BLaER1 treated with 17β-estradiol and CSF1 and Interleukin-3, amounts not matched to agents 10 nM and 100 nM (cell line): ENCODE data around the gene ZSCAN22.
A peak's percentile ranks its signal among the peaks of the same experiment; 100 is the strongest.

ENCODE experiments used
- H3K27ac ChIP-seq, 11 experiments: shearing (Covaris generic); formaldehyde crosslinking; 2 replicates each; pipeline ENCODE4 v1.8.1; 2022
- H3K27me3 ChIP-seq, 11 experiments: shearing (Covaris generic); formaldehyde crosslinking; 2 replicates each; pipeline ENCODE4 v1.8.1; 2022
- H3K36me3 ChIP-seq, 11 experiments: shearing (Covaris generic); formaldehyde crosslinking; 2 replicates each; pipeline ENCODE4 v1.8.1; 2022
- H3K4me1 ChIP-seq, 10 experiments: shearing (Covaris generic); formaldehyde crosslinking; 2 replicates each; pipeline ENCODE4 v1.8.1; 2022
- H3K4me2 ChIP-seq, 11 experiments: shearing (Covaris generic); formaldehyde crosslinking; 2 replicates each; pipeline ENCODE4 v1.8.1; 2022
- H3K4me3 ChIP-seq, 10 experiments: shearing (Covaris generic); formaldehyde crosslinking; 2 replicates each; pipeline ENCODE4 v1.8.1; 2022
- H3K9ac ChIP-seq, 11 experiments: shearing (Covaris generic); formaldehyde crosslinking; 2 replicates each; pipeline ENCODE4 v1.8.1; 2022
- H3K9me3 ChIP-seq, 11 experiments: shearing (Covaris generic); formaldehyde crosslinking; replicated peaks in 1 of 11; 2 replicates each; pipeline ENCODE4 v1.8.1; 2022
- H4K20me1 ChIP-seq, 11 experiments: shearing (Covaris generic); formaldehyde crosslinking; 2 replicates each; pipeline ENCODE4 v1.8.1; 2022
- Cebpa-rat ChIP-seq, 11 experiments: shearing (Covaris generic); IDR thresholded peaks; 2 replicates each; pipeline ENCODE4 v1.8.1; 2022

Gene ZSCAN22

DNA sequence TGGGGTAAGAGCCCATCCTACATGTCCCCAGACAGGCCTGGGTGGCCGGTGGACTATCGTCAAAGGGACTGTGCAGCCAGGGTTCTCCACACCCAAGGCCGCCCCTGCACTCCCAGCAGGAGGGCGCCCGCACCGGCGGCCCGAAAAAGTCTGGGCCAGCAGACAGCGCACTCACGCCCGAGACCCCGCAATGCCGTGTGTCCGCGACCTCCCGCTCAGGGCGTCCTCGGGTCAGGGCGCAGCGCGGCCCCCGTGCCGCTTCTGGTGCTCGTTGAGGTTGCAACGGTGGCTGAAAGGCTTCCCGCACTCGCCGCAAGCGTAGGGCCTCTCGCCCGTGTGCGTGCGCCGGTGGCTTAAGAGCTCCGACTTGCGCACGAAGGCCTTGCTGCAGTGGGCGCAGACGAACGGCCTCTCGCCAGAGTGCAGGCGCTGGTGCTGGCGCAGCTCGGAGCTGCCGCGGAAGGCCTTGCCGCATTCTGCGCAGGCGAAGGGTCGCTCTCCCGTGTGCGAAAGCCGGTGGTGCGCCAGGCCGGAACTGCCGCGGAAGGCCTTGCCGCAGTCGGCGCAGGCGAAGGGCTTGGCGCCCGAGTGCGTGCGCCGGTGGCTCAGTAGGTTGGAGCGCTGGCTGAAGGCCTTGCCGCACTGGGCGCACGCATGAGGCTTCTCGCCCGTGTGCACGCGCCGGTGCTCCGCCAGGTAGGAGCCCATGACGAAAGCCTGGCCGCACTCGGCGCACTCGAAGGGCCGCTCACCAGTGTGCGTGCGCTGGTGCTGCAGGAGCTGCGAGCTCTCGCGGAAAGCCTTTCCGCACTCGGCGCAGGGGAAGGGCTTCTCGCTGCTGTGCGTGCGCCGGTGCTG, 29.3 kb downstream of the ZSCAN22 start:
- Histone ChIP-seq H3K9me3 (no peaks in the 10 kb centered on the region), H4K20me1 (peaks cover 8 to 70% (median 59%) of the 10 kb centered on the region in 11 experiments), H3K4me3 (peak overlapping the region; percentile 31 to 64 (median 46); a peak in 19 of 20 replicates), H3K4me2 (peak overlapping the region; percentile 80 to 98 (median 94)), H3K36me3 (peaks cover 0 to 36% (median 23%) of the 10 kb centered on the region in 11 experiments; a peak in 17 of 22 replicates), H3K4me1 (peaks cover 20 to 65% (median 47%) of the 10 kb centered on the region in 10 experiments), H3K27me3 (peaks cover 31 to 39% (median 35%) of the 10 kb centered on the region in 11 experiments), H3K27ac (no peak overlapping the region; a peak in 1 of 22 replicates), H3K9ac (peak overlapping the region in 10 of 11 experiments; percentile 15 to 57 (median 44); a peak in 18 of 22 replicates)
- no peak for TF ChIP-seq Cebpa-rat (IDR thresholded peaks at IDR 0.05)

- peaks cover 31 to 39% (median 35%) of the 10 kb centered on the region in 11 experiments for H3K27me3 ChIP-seq
- H3K36me3 ChIP-seq = peaks cover 0 to 28% (median 15%) of the 10 kb centered on the region in 11 experiments; a peak in 17 of 22 replicates
- H4K20me1 ChIP-seq = peaks cover 3 to 62% (median 52%) of the 10 kb centered on the region in 11 experiments
- peak overlapping the region; percentile 31 to 64 (median 46); a peak in 19 of 20 replicates for H3K4me3 ChIP-seq
- peak overlapping the region in 9 of 11 experiments; percentile 20 to 57 (median 46); a peak in 17 of 22 replicates for H3K9ac ChIP-seq
- no peak for TF ChIP-seq Cebpa-rat (IDR thresholded peaks at IDR 0.05)
- no peaks in the 10 kb centered on the region for H3K9me3 ChIP-seq
- peaks cover 28 to 65% (median 49%) of the 10 kb centered on the region in 10 experiments for H3K4me1 ChIP-seq
- no peak overlapping the region; a peak in 1 of 22 replicates for H3K27ac ChIP-seq
- peak overlapping the region; percentile 80 to 98 (median 94) for H3K4me2 ChIP-seq
Measured at GRCh38 chr19:58356766-58357480, 30.1 kb downstream of the ZSCAN22 start.

DNA sequence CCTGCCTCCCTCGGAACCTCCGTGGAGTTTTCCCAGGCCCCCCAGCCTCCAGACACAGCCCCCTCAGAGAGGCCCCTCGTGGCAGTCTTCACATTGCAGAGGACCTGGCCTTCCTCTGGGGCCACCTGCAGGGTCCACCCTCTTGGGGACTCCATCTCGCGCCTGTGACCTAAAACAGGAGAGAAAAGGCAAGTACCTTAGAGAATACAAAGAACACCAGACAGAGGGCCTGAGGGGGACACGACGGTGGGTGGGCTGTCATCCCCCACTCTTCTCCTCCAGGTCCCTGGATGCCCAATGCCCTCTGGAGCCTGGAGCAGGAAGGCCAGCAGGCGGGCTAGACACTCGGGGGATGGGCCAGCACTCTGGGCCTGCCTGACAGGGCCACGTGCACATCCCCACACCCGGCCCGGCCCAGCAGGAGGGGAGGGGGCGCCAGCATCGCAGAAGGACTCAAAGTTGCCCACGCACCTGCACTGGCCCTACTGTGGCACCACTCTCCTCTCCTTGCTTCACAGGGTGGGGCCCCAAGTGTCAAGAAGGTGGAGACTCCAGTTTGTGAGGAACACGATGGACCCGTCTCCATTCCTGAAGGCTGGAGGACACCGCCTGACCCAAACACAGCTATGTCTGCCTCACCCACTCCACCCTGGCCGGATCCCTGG, 30.8 kb downstream of the ZSCAN22 start:
- H4K20me1 ChIP-seq = peaks cover 3 to 55% (median 45%) of the 10 kb centered on the region in 11 experiments
- no peaks in the 10 kb centered on the region for H3K9me3 ChIP-seq
- H3K4me3 ChIP-seq = 0 out of 20 replicates have a peak overlapping the region, but pooled peaks of 2 of the 10 experiments have one; percentile 44 to 53
- peaks cover 28 to 62% (median 48%) of the 10 kb centered on the region in 10 experiments for H3K4me1 ChIP-seq
- H3K4me2 ChIP-seq = peak overlapping the region in 10 of 11 experiments; percentile 80 to 98 (median 93); a peak in 18 of 22 replicates
- H3K36me3 ChIP-seq = peaks cover 0 to 21% (median 12%) of the 10 kb centered on the region in 11 experiments; a peak in 15 of 22 replicates
- H3K9ac ChIP-seq = peak overlapping the region in 1 of 11 experiments; percentile 42; a peak in 1 of 22 replicates
- no peak for TF ChIP-seq Cebpa-rat (IDR thresholded peaks at IDR 0.05)
- H3K27ac ChIP-seq = no peak overlapping the region
- peaks cover 31 to 39% (median 35%) of the 10 kb centered on the region in 11 experiments for H3K27me3 ChIP-seq

GRCh38 chr19:58361900-58362271, 35.1 kb downstream of the ZSCAN22 start:
- no peak for TF ChIP-seq Cebpa-rat (IDR thresholded peaks at IDR 0.05)
- H3K27me3 ChIP-seq = peaks cover 10 to 18% (median 14%) of the 10 kb centered on the region in 11 experiments
- peaks cover 38 to 81% (median 71%) of the 10 kb centered on the region in 10 experiments for H3K4me1 ChIP-seq
- H3K4me3 ChIP-seq = peak overlapping the region; percentile 59 to 75 (median 68)
- no peaks in the 10 kb centered on the region for H3K9me3 ChIP-seq
- H3K36me3 ChIP-seq = peaks cover 0 to 3% (median 0%) of the 10 kb centered on the region in 11 experiments; a peak in 5 of 22 replicates
- peaks cover 0 to 13% (median 5%) of the 10 kb centered on the region in 11 experiments; a peak in 11 of 22 replicates for H4K20me1 ChIP-seq
- peak overlapping the region; percentile 79 to 93 (median 90) for H3K9ac ChIP-seq
- peak overlapping the region; percentile 84 to 95 (median 87) for H3K4me2 ChIP-seq
- peak overlapping the region; percentile 83 to 94 (median 91) for H3K27ac ChIP-seq

DNA sequence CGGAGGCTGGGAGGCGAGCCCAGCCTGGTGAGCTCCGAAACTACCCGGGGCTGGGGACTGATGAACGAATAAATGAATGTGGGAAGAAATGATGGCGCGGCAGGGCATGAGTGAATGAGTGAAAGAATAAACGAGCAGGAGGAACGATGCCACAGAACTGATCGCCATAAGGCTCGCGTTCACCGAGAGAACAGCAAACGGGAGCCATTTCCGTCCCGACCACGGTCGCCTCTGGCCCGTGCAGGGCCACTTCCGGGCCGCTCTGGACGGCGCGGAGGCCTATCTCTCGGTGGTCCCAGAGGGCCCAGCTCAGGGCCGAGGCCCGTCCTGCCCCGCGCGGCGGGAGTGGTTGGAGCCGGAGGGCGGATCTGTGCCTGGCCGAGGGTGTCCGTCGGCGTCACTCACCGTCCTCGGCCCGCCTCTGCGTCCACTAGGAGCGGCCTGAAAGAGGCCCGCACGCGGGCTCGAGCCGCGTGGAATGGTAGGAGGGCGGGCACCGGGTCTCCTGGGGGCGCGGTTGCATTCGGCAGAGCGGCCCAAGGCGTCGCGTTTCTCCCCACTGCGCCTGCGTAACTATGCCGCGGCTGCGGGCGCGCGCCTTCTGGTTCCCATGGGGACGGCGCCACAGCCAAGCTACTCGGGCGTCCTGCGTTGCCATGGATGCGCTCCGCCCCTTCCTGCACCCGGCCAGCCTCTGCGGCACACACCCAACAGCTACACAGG, 35.6 kb downstream of the ZSCAN22 start, which contains the start of gene ZNF497:
ZNF497 (minus strand) TSS at position 480 of the 723 bp plus-strand sequence. CDS start 5,116 bp downstream, outside the sequence.
- peaks cover 0 to 7% (median 0%) of the 10 kb centered on the region in 11 experiments; a peak in 6 of 22 replicates for H4K20me1 ChIP-seq
- H3K4me3 ChIP-seq = peak within 1 kb of the TSS; percentile 59 to 75 (median 68)
- peaks cover 5 to 12% (median 8%) of the 10 kb centered on the region in 11 experiments for H3K27me3 ChIP-seq
- H3K36me3 ChIP-seq = peaks cover 0 to 8% (median 5%) of the 10 kb centered on the region in 11 experiments; a peak in 14 of 22 replicates
- H3K4me1 ChIP-seq = peaks cover 33 to 77% (median 67%) of the 10 kb centered on the region in 10 experiments
- peak within 1 kb of the TSS; percentile 84 to 95 (median 87) for H3K4me2 ChIP-seq
- peak within 1 kb of the TSS; percentile 83 to 94 (median 91) for H3K27ac ChIP-seq
- no peak for TF ChIP-seq Cebpa-rat (IDR thresholded peaks at IDR 0.05)
- no peaks in the 10 kb centered on the region; a peak in 1 of 22 replicates for H3K9me3 ChIP-seq
- H3K9ac ChIP-seq = peak within 1 kb of the TSS; percentile 79 to 93 (median 90)

DNA sequence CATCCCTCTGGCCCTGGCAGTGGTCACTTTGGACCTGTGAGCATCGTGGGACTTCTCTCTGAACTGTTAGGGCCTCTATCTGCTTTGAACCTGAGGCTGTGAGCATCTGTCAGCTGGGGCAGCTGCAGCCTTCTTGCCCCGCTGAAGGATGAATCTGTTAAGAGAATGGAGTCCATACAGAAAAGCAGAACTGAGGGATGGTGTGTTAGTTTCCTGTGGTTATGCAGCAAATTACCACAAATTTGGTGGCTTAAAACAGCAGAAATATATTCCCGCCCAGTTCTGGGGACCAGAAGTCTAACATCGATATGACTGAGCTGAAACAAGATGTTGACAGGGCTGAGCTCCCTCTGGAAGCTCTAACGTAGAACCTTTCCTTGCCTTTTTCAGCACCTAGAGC, 37.4 kb downstream of the ZSCAN22 start:
- H3K9ac ChIP-seq = peak overlapping the region in 8 of 11 experiments; percentile 0 to 48 (median 22); a peak in 10 of 22 replicates
- H3K4me1 ChIP-seq = peaks cover 31 to 62% (median 54%) of the 10 kb centered on the region in 10 experiments
- peak overlapping the region in 7 of 11 experiments; percentile 8 to 92 (median 52); a peak in 13 of 22 replicates for H3K27ac ChIP-seq
- TF ChIP-seq Cebpa-rat (IDR thresholded peaks at IDR 0.05) = no peak
- no peaks in the 10 kb centered on the region; a peak in 1 of 22 replicates for H3K9me3 ChIP-seq
- no peaks in the 10 kb centered on the region for H4K20me1 ChIP-seq
- H3K4me2 ChIP-seq = peak overlapping the region; percentile 84 to 95 (median 87)
- H3K36me3 ChIP-seq = peaks cover 11 to 25% (median 22%) of the 10 kb centered on the region in 11 experiments; a peak in 18 of 22 replicates
- no peaks in the 10 kb centered on the region for H3K27me3 ChIP-seq
- H3K4me3 ChIP-seq = no peak overlapping the region
